GM23338 (cell line): ENCODE measurements around the gene C19orf47.

ENCODE experiments used
- CREB1 ChIP-seq: fragments of 250-450 bp; sonication (Bioruptor Pico); IDR thresholded peaks from 2 replicates; pipeline ENCODE4 v1.5.0; 2020; ENCODE audit warnings: low read depth, mild to moderate bottlenecking, moderate library complexity
- EZH2 ChIP-seq: fragments of 200-600 bp; sonication (generic); IDR thresholded peaks from one replicate; pipeline ENCODE4 v1.8.0; 2017; ENCODE audit warnings: antibody characterized with exemption, mild to moderate bottlenecking, low read depth; ENCODE audit not compliant: unreplicated experiment
- EZH2phosphoT487 ChIP-seq: fragments of 200-600 bp; sonication (generic); IDR thresholded peaks from one replicate; pipeline ENCODE4 v1.8.1; 2018; ENCODE audit warnings: antibody characterized with exemption; ENCODE audit not compliant: unreplicated experiment
- POLR2AphosphoS5 ChIP-seq: IDR thresholded peaks from 2 replicates; pipeline ENCODE4 v1.6.1; 2016; ENCODE audit warnings: antibody characterized with exemption, low read depth
- STAT1 ChIP-seq: IDR thresholded peaks from one replicate; pipeline ENCODE4 v1.6.1; 2016; ENCODE audit warnings: antibody characterized with exemption; ENCODE audit not compliant: unreplicated experiment
- ZNF114 ChIP-seq: fragments of 250-450 bp; sonication (Bioruptor Pico); IDR thresholded peaks from 2 replicates; pipeline ENCODE4 v1.5.0; 2020; ENCODE audit warnings: mild to moderate bottlenecking, moderate library complexity
- ZNF331 ChIP-seq: fragments of 250-450 bp; sonication (Bioruptor Pico); IDR thresholded peaks from 2 replicates; pipeline ENCODE4 v1.5.0; 2020; ENCODE audit warnings: low read depth, mild to moderate bottlenecking, moderate library complexity
- TF ChIP-seq, protein P1 (sequence below), 2 experiments: fragments of 200-600 bp in 1 of 2; sonication (generic) in 1 of 2; conservative IDR thresholded peaks; 2 replicates each; pipeline versions ENCODE4 v1.5.1 to v1.6.1; 2016 to 2017; ENCODE audit warnings: antibody characterized with exemption in 2 of 2, low read depth in 2 of 2, mild to moderate bottlenecking in 2 of 2, moderate library complexity in 1 of 2
- TF ChIP-seq, protein P2 (sequence below): IDR thresholded peaks from one replicate; pipeline ENCODE4 v1.6.1; 2018; ENCODE audit warnings: antibody characterized with exemption; ENCODE audit not compliant: unreplicated experiment

DNA sequence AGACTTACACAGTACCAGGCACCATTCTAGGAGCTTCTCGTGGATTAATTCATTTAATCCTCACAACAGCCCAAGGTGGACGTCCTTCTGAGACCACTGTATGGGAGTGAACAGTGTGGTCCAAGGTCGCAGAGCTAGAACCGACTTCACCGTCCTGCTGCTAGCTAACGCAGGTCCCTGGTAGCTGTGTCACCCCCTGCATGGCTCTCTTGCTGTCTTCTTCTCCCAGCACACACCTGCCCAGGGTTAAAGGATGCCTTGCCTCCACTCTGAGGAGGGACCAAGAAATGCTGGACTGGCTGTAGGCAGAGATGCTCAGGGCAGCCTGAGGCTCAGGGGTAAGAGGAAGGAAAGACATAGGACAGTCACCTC, 66.0 kb downstream of the C19orf47 start:
- TF ChIP-seq, protein P1, sequence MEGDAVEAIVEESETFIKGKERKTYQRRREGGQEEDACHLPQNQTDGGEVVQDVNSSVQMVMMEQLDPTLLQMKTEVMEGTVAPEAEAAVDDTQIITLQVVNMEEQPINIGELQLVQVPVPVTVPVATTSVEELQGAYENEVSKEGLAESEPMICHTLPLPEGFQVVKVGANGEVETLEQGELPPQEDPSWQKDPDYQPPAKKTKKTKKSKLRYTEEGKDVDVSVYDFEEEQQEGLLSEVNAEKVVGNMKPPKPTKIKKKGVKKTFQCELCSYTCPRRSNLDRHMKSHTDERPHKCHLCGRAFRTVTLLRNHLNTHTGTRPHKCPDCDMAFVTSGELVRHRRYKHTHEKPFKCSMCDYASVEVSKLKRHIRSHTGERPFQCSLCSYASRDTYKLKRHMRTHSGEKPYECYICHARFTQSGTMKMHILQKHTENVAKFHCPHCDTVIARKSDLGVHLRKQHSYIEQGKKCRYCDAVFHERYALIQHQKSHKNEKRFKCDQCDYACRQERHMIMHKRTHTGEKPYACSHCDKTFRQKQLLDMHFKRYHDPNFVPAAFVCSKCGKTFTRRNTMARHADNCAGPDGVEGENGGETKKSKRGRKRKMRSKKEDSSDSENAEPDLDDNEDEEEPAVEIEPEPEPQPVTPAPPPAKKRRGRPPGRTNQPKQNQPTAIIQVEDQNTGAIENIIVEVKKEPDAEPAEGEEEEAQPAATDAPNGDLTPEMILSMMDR (conservative IDR thresholded peaks at IDR 0.05; ENCODE audit: low read depth in 2 of 2), result no peak
- TF ChIP-seq EZH2 (no peak), EZH2phosphoT487 (no peak), POLR2AphosphoS5 (no peak), CREB1 (no peak), ZNF114 (CRISPR knock-in tag) (no peak), STAT1 (no peak), ZNF331 (CRISPR knock-in tag) (no peak)
- TF ChIP-seq, protein P2, sequence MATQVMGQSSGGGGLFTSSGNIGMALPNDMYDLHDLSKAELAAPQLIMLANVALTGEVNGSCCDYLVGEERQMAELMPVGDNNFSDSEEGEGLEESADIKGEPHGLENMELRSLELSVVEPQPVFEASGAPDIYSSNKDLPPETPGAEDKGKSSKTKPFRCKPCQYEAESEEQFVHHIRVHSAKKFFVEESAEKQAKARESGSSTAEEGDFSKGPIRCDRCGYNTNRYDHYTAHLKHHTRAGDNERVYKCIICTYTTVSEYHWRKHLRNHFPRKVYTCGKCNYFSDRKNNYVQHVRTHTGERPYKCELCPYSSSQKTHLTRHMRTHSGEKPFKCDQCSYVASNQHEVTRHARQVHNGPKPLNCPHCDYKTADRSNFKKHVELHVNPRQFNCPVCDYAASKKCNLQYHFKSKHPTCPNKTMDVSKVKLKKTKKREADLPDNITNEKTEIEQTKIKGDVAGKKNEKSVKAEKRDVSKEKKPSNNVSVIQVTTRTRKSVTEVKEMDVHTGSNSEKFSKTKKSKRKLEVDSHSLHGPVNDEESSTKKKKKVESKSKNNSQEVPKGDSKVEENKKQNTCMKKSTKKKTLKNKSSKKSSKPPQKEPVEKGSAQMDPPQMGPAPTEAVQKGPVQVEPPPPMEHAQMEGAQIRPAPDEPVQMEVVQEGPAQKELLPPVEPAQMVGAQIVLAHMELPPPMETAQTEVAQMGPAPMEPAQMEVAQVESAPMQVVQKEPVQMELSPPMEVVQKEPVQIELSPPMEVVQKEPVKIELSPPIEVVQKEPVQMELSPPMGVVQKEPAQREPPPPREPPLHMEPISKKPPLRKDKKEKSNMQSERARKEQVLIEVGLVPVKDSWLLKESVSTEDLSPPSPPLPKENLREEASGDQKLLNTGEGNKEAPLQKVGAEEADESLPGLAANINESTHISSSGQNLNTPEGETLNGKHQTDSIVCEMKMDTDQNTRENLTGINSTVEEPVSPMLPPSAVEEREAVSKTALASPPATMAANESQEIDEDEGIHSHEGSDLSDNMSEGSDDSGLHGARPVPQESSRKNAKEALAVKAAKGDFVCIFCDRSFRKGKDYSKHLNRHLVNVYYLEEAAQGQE, result no peak
